ENCODE data around the gene PSTPIP1.

DNA sequence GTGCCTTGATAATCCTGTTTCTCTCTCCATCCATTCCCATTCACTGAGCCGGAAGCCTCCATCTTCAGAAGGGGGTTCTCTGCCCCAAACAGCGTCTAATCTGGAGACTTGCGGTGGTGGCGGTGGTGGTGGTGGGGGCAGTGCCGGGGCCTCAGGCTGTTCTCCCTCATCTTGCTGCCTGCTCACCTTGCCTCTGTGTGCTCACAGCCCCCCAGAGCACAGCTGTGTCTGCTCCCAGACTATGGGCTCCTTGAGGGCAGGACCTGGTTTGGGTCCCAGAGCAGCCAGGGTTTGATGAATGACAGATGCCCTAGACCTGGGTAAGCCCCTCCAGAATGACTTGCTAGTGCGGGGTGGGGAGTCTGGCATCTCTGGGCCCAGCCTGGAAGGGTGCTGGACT, 430 bp upstream of the PSTPIP1 start:
- TF ChIP-seq, protein P1, sequence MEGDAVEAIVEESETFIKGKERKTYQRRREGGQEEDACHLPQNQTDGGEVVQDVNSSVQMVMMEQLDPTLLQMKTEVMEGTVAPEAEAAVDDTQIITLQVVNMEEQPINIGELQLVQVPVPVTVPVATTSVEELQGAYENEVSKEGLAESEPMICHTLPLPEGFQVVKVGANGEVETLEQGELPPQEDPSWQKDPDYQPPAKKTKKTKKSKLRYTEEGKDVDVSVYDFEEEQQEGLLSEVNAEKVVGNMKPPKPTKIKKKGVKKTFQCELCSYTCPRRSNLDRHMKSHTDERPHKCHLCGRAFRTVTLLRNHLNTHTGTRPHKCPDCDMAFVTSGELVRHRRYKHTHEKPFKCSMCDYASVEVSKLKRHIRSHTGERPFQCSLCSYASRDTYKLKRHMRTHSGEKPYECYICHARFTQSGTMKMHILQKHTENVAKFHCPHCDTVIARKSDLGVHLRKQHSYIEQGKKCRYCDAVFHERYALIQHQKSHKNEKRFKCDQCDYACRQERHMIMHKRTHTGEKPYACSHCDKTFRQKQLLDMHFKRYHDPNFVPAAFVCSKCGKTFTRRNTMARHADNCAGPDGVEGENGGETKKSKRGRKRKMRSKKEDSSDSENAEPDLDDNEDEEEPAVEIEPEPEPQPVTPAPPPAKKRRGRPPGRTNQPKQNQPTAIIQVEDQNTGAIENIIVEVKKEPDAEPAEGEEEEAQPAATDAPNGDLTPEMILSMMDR (optimal IDR thresholded peaks at IDR 0.05 in 1 of 3, IDR thresholded peaks at IDR 0.05 in 1 of 3, conservative IDR thresholded peaks at IDR 0.05 in 1 of 3; ENCODE audit: extremely low read depth in 1 of 3, insufficient read depth in 2 of 3, low read length in 3 of 3), result no peak
- TF ChIP-seq EZH2 (IDR thresholded peaks at IDR 0.05; ENCODE audit: low read length), result no peak
